Calu3 (cell line): ENCODE data around the gene CMTM5. TPM values are rescaled to one million over a fixed set of nuclear protein-coding genes. Genes with fewer than 3 reads are reported as not detected.

Experiments used
- BruUV-seq: library from RNA; stranded (reverse); fragments of 400-500 nt; replicated peaks from 2 replicates; lab custom pipeline; 2021; lab: Mats Ljungman, UMichigan
- CTCF ChIA-PET: fragments of 300-600 bp; sonication (Branson Sonifier 250); formaldehyde crosslinking; loops from one replicate; lab custom pipeline; 2022; ENCODE audit warnings: antibody characterized with exemption; lab: Charles Lee
- DNase-seq: peaks from one replicate; pipeline ENCODE4 v3.0.0; 2022
- H3K27ac Mint-ChIP-seq: one replicate; pipeline ENCODE4 v1.8.0; 2022; ENCODE audit warnings: mixed read lengths; ENCODE audit not compliant: unreplicated experiment
- H3K27me3 Mint-ChIP-seq: one replicate; pipeline ENCODE4 v1.8.0; 2022; ENCODE audit warnings: mixed read lengths; ENCODE audit not compliant: unreplicated experiment
- H3K36me3 Mint-ChIP-seq: one replicate; pipeline ENCODE4 v1.8.0; 2022; ENCODE audit warnings: mild to moderate bottlenecking, moderate library complexity, mixed read lengths; ENCODE audit not compliant: insufficient read depth, unreplicated experiment
- H3K4me1 Mint-ChIP-seq: one replicate; pipeline ENCODE4 v1.8.0; 2022; ENCODE audit warnings: mild to moderate bottlenecking, low read depth, mixed read lengths; ENCODE audit not compliant: unreplicated experiment
- H3K4me3 Mint-ChIP-seq: one replicate; pipeline ENCODE4 v1.8.0; 2022; ENCODE audit warnings: mild to moderate bottlenecking, low read depth, moderate library complexity, mixed read lengths; ENCODE audit not compliant: unreplicated experiment
- H3K9me3 Mint-ChIP-seq: one replicate; pipeline ENCODE4 v1.8.0; 2022; ENCODE audit warnings: low read depth, mixed read lengths; ENCODE audit not compliant: unreplicated experiment
- intact Hi-C: fragments of 100-400 bp; cut with micrococcal nuclease; formaldehyde crosslinking; loops from one replicate; pipeline ENCODE4 v1.10.0; 2022; ENCODE audit not compliant: unreplicated experiment
- total RNA-seq: library from RNA; stranded (reverse); gene quantifications from 2 replicates; pipeline ENCODE4 v1.2.3, GENCODE V29; 2022
- TF ChIP-seq, protein P1 (sequence below): fragments of 200-600 bp; IDR thresholded peaks from one replicate; pipeline ENCODE4 v1.8.0; 2022; ENCODE audit warnings: antibody characterized with exemption; ENCODE audit not compliant: unreplicated experiment

The CMTM5 gene
- total RNA-seq, 1 experiment from 2014 or later: not detected

DNA sequence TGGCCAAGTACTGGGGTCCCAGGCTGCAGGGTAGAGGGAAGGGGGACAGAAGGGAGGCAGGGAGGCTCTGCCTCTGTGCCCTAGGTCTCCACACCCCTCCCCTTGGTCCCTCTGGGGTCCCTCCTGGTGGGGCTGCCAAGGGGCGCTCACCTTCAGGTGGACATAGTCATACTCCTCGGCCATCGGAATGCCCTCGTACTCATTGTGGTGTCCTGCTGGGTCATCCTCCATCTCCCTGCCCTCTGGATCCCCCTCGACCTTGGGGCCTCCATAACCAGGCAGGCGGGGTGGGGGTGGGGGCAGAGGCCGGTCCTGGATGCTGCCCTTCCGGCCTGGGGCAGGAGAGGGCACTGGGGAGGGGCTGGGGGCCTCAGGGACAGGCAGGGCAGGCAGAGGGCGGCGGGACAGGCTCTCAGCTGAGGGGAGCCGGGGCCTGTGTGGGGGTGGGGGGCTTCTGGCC, 17.6 kb upstream of the CMTM5 start:
- BruUV-seq: no TSS peak
- Mint-ChIP-seq H3K4me3 (no peak overlapping the region), H3K9me3 (no peaks in the 10 kb centered on the region), H3K36me3 (no peaks in the 10 kb centered on the region), H3K4me1 (no peaks in the 10 kb centered on the region), H3K27me3 (peaks cover 87% of the 10 kb centered on the region), H3K27ac (no peak overlapping the region)
- CTCF ChIA-PET: no interaction called here
- TF ChIP-seq, protein P1, sequence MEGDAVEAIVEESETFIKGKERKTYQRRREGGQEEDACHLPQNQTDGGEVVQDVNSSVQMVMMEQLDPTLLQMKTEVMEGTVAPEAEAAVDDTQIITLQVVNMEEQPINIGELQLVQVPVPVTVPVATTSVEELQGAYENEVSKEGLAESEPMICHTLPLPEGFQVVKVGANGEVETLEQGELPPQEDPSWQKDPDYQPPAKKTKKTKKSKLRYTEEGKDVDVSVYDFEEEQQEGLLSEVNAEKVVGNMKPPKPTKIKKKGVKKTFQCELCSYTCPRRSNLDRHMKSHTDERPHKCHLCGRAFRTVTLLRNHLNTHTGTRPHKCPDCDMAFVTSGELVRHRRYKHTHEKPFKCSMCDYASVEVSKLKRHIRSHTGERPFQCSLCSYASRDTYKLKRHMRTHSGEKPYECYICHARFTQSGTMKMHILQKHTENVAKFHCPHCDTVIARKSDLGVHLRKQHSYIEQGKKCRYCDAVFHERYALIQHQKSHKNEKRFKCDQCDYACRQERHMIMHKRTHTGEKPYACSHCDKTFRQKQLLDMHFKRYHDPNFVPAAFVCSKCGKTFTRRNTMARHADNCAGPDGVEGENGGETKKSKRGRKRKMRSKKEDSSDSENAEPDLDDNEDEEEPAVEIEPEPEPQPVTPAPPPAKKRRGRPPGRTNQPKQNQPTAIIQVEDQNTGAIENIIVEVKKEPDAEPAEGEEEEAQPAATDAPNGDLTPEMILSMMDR: no peak
- intact Hi-C loops: no loop called here
- DNase-seq: no peak

DNA sequence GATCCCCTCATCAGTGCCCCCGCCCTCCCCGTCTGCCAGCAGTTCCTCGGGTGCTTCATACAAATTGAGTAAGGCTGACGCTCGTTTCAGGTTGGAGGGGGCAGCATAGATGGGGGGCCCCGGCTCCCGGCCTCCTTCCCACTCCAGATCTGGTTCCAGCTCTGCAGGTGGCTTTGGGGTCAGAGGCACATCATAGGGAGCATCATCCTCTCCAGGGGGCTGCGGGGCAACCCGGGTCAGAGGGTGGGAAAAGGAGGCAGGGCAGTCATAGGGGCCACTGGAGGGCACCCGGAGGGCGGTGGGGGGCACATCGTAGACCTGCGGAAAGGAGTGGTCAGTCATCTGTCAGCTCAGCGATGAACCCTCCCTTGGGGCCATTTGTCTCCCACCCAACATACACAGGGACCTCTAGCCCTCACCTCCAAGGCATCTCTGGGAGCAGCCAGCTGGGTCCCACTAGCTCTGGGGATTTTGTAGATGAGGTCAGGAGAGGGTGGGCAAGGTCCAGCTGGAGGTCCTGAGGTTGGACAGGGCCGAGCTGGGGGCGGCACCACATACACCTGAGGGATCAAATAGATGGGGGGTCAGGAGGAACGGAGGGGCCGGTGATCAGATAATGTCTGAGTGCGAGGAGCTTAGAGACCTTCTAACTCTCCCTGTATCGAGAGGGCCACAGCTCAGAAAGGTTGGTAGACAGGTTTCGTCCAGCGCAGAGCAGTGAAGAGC, 17.0 kb upstream of the CMTM5 start:
- H3K27ac Mint-ChIP-seq: no peak overlapping the region
- intact Hi-C loops: no loop called here
- BruUV-seq: no TSS peak
- no peak overlapping the region for H3K4me3 Mint-ChIP-seq
- H3K4me1 Mint-ChIP-seq: no peaks in the 10 kb centered on the region
- peaks cover 87% of the 10 kb centered on the region for H3K27me3 Mint-ChIP-seq
- no peaks in the 10 kb centered on the region for H3K9me3 Mint-ChIP-seq
- CTCF ChIA-PET: interaction anchor here (0.9 to 1.0 kb wide), 2 partner anchors 20 to 27 kb away, joined by 3 read pairs; no protein-coding TSS in a partner anchor
- H3K36me3 Mint-ChIP-seq: no peaks in the 10 kb centered on the region
- no peak for DNase-seq
- TF ChIP-seq, protein P1: no peak

DNA sequence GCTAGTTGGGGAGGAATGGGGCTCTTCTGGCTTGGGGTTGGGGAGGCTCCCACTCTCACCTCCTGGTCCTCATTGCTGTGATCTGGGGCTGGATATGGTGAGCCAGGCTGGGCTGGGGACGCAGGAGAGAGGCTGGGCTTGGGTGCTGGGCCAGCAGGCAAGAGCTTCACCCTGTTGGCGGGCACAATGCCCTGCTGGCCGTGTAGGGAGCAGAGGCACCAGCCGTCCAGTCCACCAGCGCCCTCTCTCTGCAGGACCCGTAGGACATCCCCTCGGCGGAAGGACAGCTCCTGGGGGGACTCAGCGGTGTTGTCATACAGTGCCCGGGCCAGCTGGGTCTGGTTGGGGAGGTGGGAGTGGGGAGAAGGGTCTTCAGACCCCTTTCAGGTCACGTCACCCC, 16.4 kb upstream of the CMTM5 start:
- no peak overlapping the region for H3K27ac Mint-ChIP-seq
- DNase-seq: peak; percentile 13
- no peak overlapping the region for H3K4me3 Mint-ChIP-seq
- H3K9me3 Mint-ChIP-seq: no peaks in the 10 kb centered on the region
- CTCF ChIA-PET: interaction anchor here (0.9 to 1.0 kb wide), 2 partner anchors 20 to 28 kb away, joined by 3 read pairs; no protein-coding TSS in a partner anchor
- TF ChIP-seq, protein P1: no peak
- H3K27me3 Mint-ChIP-seq: peaks cover 86% of the 10 kb centered on the region
- BruUV-seq: no TSS peak
- no peaks in the 10 kb centered on the region for H3K4me1 Mint-ChIP-seq
- no peaks in the 10 kb centered on the region for H3K36me3 Mint-ChIP-seq
- intact Hi-C loops: no loop called here

DNA sequence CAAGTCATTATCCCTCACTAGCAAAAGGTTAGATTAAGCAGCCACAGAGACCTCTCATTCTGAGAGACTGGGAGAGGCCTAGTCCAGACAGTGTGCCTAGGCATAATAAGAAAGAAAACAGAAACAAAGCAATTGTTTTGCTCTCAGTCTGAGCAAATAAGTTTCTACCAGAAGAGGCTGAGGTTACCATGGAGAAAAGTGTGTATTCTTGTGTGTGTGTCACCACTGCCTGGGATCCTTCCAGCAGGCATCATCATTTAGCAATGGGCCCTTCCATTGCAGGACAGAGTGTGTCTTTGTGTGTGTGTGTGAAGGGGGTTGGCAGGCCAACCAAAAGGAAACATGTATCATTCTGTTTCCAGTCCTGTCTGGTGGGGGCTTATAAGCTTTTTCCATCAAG, 15.5 kb upstream of the CMTM5 start:
- DNase-seq: no peak
- Mint-ChIP-seq H3K9me3 (no peaks in the 10 kb centered on the region), H3K4me1 (no peaks in the 10 kb centered on the region), H3K27ac (no peak overlapping the region), H3K36me3 (no peaks in the 10 kb centered on the region), H3K27me3 (peaks cover 83% of the 10 kb centered on the region), H3K4me3 (no peak overlapping the region)
- intact Hi-C loops: no loop called here
- no TSS peak for BruUV-seq
- CTCF ChIA-PET: interaction anchor here (0.5 to 1.0 kb wide), 2 partner anchors 19 to 345 kb away, joined by 3 to 4 read pairs; no protein-coding TSS in a partner anchor
- TF ChIP-seq, protein P1: no peak
